Activated naive CD4-positive, alpha-beta T cell treated with anti-CD3 and anti-CD28 coated beads for 36 hours (primary cell): ENCODE results near the gene ANKRD29. TPM values are rescaled to one million over a fixed set of nuclear protein-coding genes. Genes with fewer than 3 reads are reported as not detected.
"Not testable (repeated sequence)": the region's sequence is repeated elsewhere in the genome, so short reads cannot be mapped to it uniquely, and the experiment has no call there.

Experiments used
- CTCF ChIA-PET: fragments of 350-600 bp; sonication (Branson Sonifier 250); formaldehyde crosslinking; loops from one replicate; lab custom pipeline; 2021; ENCODE audit warnings: antibody characterized with exemption; lab: Charles Lee
- DNase-seq: peaks from one replicate; pipeline ENCODE4 v3.0.0-alpha.2; 2020
- H3K27ac Mint-ChIP-seq: one replicate; pipeline ENCODE4 v1.8.0; 2021; ENCODE audit warnings: mild to moderate bottlenecking, mixed read lengths
- H3K27me3 Mint-ChIP-seq: one replicate; pipeline ENCODE4 v1.8.0; 2021; ENCODE audit warnings: low read depth, mixed read lengths
- H3K36me3 Mint-ChIP-seq: one replicate; pipeline ENCODE4 v1.8.0; 2021; ENCODE audit warnings: low read depth, mixed read lengths
- H3K4me1 Mint-ChIP-seq: one replicate; pipeline ENCODE4 v1.8.0; 2021; ENCODE audit warnings: low read depth, mixed read lengths
- H3K4me3 Mint-ChIP-seq: one replicate; pipeline ENCODE4 v1.8.0; 2021; ENCODE audit warnings: mild to moderate bottlenecking, moderate library complexity, mixed read lengths
- H3K9me3 Mint-ChIP-seq: one replicate; pipeline ENCODE4 v1.8.0; 2021; ENCODE audit warnings: mixed read lengths
- intact Hi-C: fragments of 100-400 bp; cut with micrococcal nuclease; formaldehyde crosslinking; loops from one replicate; pipeline ENCODE4 v1.15.1; 2023
- total RNA-seq, 2 experiments: library from RNA; stranded (reverse); gene quantifications; one replicate each; pipeline ENCODE4 v1.2.3, GENCODE V29; 2021

The ANKRD29 gene
- total RNA-seq, 2 experiments from 2014 or later: not detected

GRCh38 chr18:23626451-23627279 lies 36.0 kb downstream of the ANKRD29 start:
- CTCF ChIA-PET: interaction anchor here (0.6 to 8.9 kb wide), 7 partner anchors 11 to 292 kb away, joined by 3 to 60 read pairs (median 3); no protein-coding TSS in a partner anchor
- DNase-seq: no peak
- H3K36me3 Mint-ChIP-seq: no peaks in the 10 kb centered on the region
- H3K4me1 Mint-ChIP-seq: peaks cover 8% of the 10 kb centered on the region
- peaks cover 6% of the 10 kb centered on the region for H3K27me3 Mint-ChIP-seq
- no peak overlapping the region for H3K27ac Mint-ChIP-seq
- no peaks in the 10 kb centered on the region for H3K9me3 Mint-ChIP-seq
- intact Hi-C loops: loop anchor here (5.0 kb wide), 1 partner anchor 511 kb away; the partner anchor contains the start of gene CABYR
- H3K4me3 Mint-ChIP-seq: no peak overlapping the region

GRCh38 chr18:23623040-23623439 lies 39.7 kb downstream of the ANKRD29 start:
- Mint-ChIP-seq H3K4me1 (peaks cover 8% of the 10 kb centered on the region), H3K27me3 (peaks cover 32% of the 10 kb centered on the region), H3K36me3 (no peaks in the 10 kb centered on the region), H3K9me3 (no peaks in the 10 kb centered on the region), H3K4me3 (no peak overlapping the region), H3K27ac (no peak overlapping the region)
- intact Hi-C loops: loop anchor here (5.0 kb wide), 1 partner anchor 64 kb away; the partner anchor contains the start of gene LAMA3
- DNase-seq: no peak
- CTCF ChIA-PET: interaction anchor here (1.2 to 8.9 kb wide), 3 partner anchors 80 to 296 kb away, joined by 3 to 60 read pairs (median 6); no protein-coding TSS in a partner anchor

DNA sequence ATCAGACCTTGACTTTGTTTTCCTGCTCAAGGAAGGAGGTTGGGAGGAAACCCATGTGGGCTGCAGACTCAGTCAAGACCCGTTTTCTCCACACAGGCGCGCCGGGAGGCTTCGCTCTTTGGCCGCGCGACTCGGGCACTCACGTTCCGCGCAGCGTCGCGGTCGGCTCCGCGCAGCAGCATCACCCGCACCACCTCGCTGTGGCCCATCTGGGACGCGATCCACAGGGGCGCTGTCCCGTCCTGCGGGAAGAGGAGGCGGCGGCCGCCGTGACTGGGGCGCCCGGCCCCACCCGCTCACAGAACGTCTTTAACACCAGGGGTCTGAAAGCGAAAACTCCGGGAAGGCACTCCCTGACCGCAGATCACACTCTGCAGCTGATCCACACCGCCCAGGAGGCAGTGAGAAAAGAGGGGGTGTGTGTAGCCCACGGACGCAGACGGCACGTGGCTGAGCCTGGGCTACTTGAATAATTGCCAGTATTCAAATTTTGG lies 43.3 kb downstream of the ANKRD29 start:
- no peaks in the 10 kb centered on the region for H3K4me1 Mint-ChIP-seq

GRCh38 chr18:23618862-23619387 lies 43.8 kb downstream of the ANKRD29 start:
- intact Hi-C loops: no loop called here
- Mint-ChIP-seq H3K27ac (no peak overlapping the region), H3K4me3 (peak overlapping the region; percentile 50), H3K4me1 (no peaks in the 10 kb centered on the region), H3K27me3 (peaks cover 36% of the 10 kb centered on the region), H3K36me3 (no peaks in the 10 kb centered on the region), H3K9me3 (no peaks in the 10 kb centered on the region)
- CTCF ChIA-PET: interaction anchor here (0.6 to 1.2 kb wide), 3 partner anchors 36 to 361 kb away, joined by 3 to 4 read pairs (median 4); no protein-coding TSS in a partner anchor
- peak; percentile 9 for DNase-seq

More for the DNA sequence above, 43.3 kb downstream of the ANKRD29 start:
- Mint-ChIP-seq H3K4me3 (peak overlapping the region; percentile 50), H3K9me3 (no peaks in the 10 kb centered on the region), H3K27me3 (peaks cover 36% of the 10 kb centered on the region), H3K27ac (no peak overlapping the region), H3K36me3 (no peaks in the 10 kb centered on the region)
- CTCF ChIA-PET: no interaction called here
- peak; percentile 9 for DNase-seq
- intact Hi-C loops: no loop called here

DNA sequence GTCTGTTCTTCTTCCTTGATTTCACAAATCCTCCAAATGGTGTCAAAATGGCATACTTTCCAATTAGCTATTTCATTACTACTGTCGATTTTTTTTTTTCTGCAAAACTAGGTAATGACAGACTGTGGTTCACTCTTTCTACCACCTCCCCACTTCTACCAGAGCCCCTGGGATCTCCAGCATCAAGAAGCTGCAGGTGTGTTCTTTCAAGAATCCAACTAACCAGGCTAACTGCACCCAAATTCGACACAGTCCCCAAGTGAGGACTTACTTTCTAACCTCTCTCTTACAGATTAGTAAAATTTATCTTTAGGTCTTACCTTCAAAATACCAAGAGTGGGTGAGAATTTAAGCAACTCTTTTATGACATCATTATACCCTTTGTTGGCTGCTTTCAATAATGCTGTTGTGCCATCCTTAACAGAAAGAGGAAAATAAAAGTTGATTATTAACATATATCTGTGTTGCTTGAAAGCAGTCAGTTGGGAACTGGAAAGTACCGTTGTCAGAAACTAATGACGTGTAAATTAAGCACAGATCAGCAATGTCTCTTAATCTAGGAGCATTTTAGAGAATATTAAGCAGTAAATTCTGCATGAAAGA lies 45.2 kb downstream of the ANKRD29 start:
- Mint-ChIP-seq H3K9me3 (no peaks in the 10 kb centered on the region), H3K27me3 (peaks cover 36% of the 10 kb centered on the region), H3K4me1 (no peaks in the 10 kb centered on the region), H3K36me3 (no peaks in the 10 kb centered on the region), H3K4me3 (no peak overlapping the region), H3K27ac (no peak overlapping the region)
- CTCF ChIA-PET: interaction anchor here (1.5 kb wide), 1 partner anchor 254 kb away, joined by 6 read pairs; no protein-coding TSS in a partner anchor
- intact Hi-C loops: no loop called here
- DNase-seq: no peak

- CTCF ChIA-PET: interaction anchor here (1.0 kb wide), 1 partner anchor 87 kb away, joined by 3 read pairs; no protein-coding TSS in a partner anchor
- DNase-seq: no peak
- Mint-ChIP-seq H3K9me3 (no peaks in the 10 kb centered on the region), H3K27me3 (peaks cover 29% of the 10 kb centered on the region), H3K36me3 (no peaks in the 10 kb centered on the region), H3K27ac (no peak overlapping the region), H3K4me3 (no peak overlapping the region), H3K4me1 (no peaks in the 10 kb centered on the region)
- intact Hi-C loops: no loop called here
Observed at GRCh38 chr18:23616258-23616657, 46.5 kb downstream of the ANKRD29 start.

DNA sequence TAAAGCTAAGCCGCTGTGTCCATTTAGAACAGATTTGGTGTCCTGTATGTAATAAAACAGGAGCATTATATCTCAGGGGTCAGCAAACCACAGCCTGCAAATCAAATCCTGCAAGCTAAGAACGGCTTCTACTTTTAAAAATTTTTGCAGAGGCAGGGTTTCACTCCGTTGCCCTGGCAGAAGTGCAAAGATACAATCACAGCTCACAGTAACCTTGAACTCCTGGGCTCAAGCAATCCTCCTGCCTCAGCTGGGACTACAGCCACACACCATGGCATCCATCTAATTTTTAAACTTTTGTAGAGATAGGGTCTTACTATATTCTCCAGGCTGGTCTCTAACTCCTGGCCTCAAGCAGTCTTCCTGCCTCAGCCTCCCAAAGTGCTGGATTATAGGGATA lies 47.8 kb downstream of the ANKRD29 start:
- Mint-ChIP-seq H3K9me3 (no peaks in the 10 kb centered on the region), H3K4me3 (no peak overlapping the region), H3K4me1 (no peaks in the 10 kb centered on the region), H3K27ac (no peak overlapping the region), H3K27me3 (peaks cover 17% of the 10 kb centered on the region), H3K36me3 (no peaks in the 10 kb centered on the region)
- no peak for DNase-seq
- CTCF ChIA-PET: interaction anchor here (0.6 to 0.8 kb wide), 3 partner anchors 12 to 805 kb away, joined by 3 to 4 read pairs (median 3); no protein-coding TSS in a partner anchor
- intact Hi-C loops: no loop called here

DNA sequence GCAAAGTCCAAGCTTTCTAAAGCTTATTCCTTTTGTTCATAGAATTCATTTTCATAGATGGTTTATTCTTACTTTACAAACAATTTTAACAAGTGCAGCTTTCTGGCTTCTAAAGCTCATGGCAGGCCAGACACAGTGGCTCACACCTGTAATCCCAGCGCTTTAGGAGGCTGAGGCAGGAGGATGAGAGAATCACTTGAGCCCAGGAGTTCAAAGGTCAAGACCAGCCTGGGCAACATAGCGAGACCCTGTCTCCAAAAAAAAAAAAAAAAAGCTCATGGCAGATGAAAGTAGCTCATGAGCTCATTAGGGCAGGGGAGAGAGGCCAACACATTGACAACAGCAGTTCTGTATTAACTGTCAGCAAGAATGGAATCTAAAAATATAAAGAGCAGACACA lies 48.3 kb downstream of the ANKRD29 start:
- peaks cover 13% of the 10 kb centered on the region for H3K27me3 Mint-ChIP-seq
- H3K4me3 Mint-ChIP-seq: no peak overlapping the region
- H3K36me3 Mint-ChIP-seq: no peaks in the 10 kb centered on the region
- H3K9me3 Mint-ChIP-seq: no peaks in the 10 kb centered on the region
- no peak for DNase-seq
- CTCF ChIA-PET: interaction anchor here (0.6 to 1.0 kb wide), 4 partner anchors 12 to 806 kb away, joined by 3 to 4 read pairs (median 3); no protein-coding TSS in a partner anchor
- intact Hi-C loops: no loop called here
- H3K4me1 Mint-ChIP-seq: no peaks in the 10 kb centered on the region
- no peak overlapping the region for H3K27ac Mint-ChIP-seq

DNA sequence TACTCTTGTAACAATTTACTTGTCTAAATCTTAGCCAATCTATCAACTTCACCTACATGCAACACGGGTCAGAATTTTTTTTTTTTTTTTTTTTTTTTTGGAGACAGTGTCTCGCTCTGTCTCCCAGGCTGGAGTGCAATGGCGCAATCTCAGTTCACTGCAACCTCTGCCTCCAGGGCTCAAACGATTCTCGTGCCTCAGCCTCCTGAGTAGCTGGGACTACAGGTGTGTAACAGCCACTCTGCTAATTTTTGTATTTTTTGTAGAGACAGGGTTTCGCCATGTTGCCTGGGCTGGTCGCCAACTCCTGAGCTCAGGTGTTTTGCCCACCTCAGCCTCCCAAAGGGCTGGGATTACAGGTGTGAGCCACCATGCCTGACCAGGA lies 49.6 kb downstream of the ANKRD29 start:
- H3K27ac Mint-ChIP-seq, H3K9me3 Mint-ChIP-seq, H3K4me3 Mint-ChIP-seq, H3K4me1 Mint-ChIP-seq, H3K36me3 Mint-ChIP-seq, intact Hi-C loops, H3K27me3 Mint-ChIP-seq, DNase-seq: not testable (repeated sequence)
- CTCF ChIA-PET: interaction anchor here (0.6 to 1.7 kb wide), 5 partner anchors 9 to 507 kb away, joined by 3 to 8 read pairs (median 3); no protein-coding TSS in a partner anchor

- Mint-ChIP-seq H3K4me1 (no peaks in the 10 kb centered on the region), H3K9me3 (no peaks in the 10 kb centered on the region), H3K27me3 (no peaks in the 10 kb centered on the region), H3K27ac (no peak overlapping the region), H3K36me3 (no peaks in the 10 kb centered on the region), H3K4me3 (no peak overlapping the region)
- DNase-seq: no peak
- intact Hi-C loops: no loop called here
- CTCF ChIA-PET: interaction anchor here (0.5 to 1.7 kb wide), 4 partner anchors 9 to 507 kb away, joined by 3 to 8 read pairs (median 4); no protein-coding TSS in a partner anchor
Observed at GRCh38 chr18:23612434-23613090, 50.1 kb downstream of the ANKRD29 start.

DNA sequence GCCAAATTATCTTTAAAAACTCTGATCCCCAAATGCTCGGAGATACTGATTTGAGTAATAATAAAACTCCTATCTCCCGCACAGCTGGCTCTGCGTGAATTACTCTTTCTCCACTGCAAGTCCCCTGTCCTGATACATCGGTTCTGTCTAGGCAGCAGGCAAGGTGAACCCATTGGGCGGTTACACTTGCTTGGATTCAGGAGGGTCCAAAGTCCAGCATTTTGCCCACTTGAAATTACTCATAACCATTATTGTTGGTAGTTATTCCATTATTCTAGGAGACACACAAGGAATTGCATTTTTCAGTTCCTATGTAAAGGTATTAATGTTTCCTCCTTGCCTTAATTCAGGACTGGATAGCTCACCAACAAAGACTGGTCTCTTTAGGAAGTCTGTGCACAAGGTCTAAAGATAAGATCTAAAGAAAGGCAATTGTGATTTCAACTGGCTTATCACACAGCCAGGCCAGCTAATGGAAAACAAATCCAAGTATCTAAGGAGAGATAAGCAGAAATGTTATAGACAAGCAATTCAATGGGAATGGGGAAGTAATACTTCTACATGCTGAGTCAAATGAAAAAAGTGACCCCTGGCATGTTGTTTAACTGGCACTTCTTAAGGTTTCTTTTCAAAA lies 53.2 kb downstream of the ANKRD29 start:
- no peaks in the 10 kb centered on the region for H3K27me3 Mint-ChIP-seq
- H3K4me1 Mint-ChIP-seq: no peaks in the 10 kb centered on the region
- no peak overlapping the region for H3K4me3 Mint-ChIP-seq
- DNase-seq: no peak
- intact Hi-C loops: no loop called here
- no peaks in the 10 kb centered on the region for H3K9me3 Mint-ChIP-seq
- H3K27ac Mint-ChIP-seq: no peak overlapping the region
- CTCF ChIA-PET: interaction anchor here (0.6 to 1.1 kb wide), 2 partner anchors 12 to 51 kb away, joined by 3 to 4 read pairs; no protein-coding TSS in a partner anchor
- no peaks in the 10 kb centered on the region for H3K36me3 Mint-ChIP-seq
